Heart right ventricle (tissue), 16 donors: ENCODE data around the gene SFXN2. TPM values are rescaled to one million over a fixed set of nuclear protein-coding genes. Genes with fewer than 3 reads are reported as not detected.
"Not testable (repeated sequence)": the region's sequence is repeated elsewhere in the genome, so short reads cannot be mapped to it uniquely, and the experiment has no call there.

Source experiments
- ATAC-seq, 8 donors: fragments of 200-7000 bp; cut with Tn5 transposase; one replicate each; pipeline ENCODE4 v1.9.1; 2020; ENCODE audit warnings: mild to moderate bottlenecking in 8 of 8, moderate library complexity in 8 of 8, moderate number of reproducible peaks in 1 of 8
- DNase-seq, 2 donors: peaks; one replicate each; pipeline ENCODE4 v3.0.0-alpha.2; 2020
- H3K27ac ChIP-seq, 10 donors: fragments of 200-600 bp; sonication (generic) in 2 of 10; one replicate each; pipeline versions ENCODE4 v1.5.0 to v1.8.0; 2020 to 2022; ENCODE audit warnings: mild to moderate bottlenecking in 3 of 10
- H3K27me3 ChIP-seq, 7 donors: fragments of 200-600 bp; one replicate each; pipeline ENCODE4 v1.8.0; 2021 to 2022; ENCODE audit warnings: mild to moderate bottlenecking in 2 of 7
- H3K36me3 ChIP-seq, 9 donors: fragments of 200-600 bp; sonication (generic) in 1 of 9; one replicate each; pipeline versions ENCODE4 v1.5.0 to v1.8.0; 2020 to 2022; ENCODE audit warnings: mild to moderate bottlenecking in 2 of 9
- H3K4me1 ChIP-seq, 9 donors: fragments of 200-600 bp; sonication (generic) in 1 of 9; one replicate each; pipeline versions ENCODE4 v1.5.0 to v1.8.0; 2020 to 2022; ENCODE audit warnings: mild to moderate bottlenecking in 4 of 9
- H3K4me3 ChIP-seq, 10 donors: fragments of 200-600 bp; sonication (generic) in 2 of 10; one replicate each; pipeline versions ENCODE4 v1.5.0 to v1.8.0; 2020 to 2022; ENCODE audit warnings: mild to moderate bottlenecking in 7 of 10, moderate library complexity in 2 of 10
- H3K9me3 ChIP-seq, 11 donors: fragments of 200-600 bp in 10 of 11; sonication (generic) in 2 of 11; one replicate each; pipeline versions ENCODE4 v1.5.0 to v1.8.0; 2013 to 2022; ENCODE audit warnings: mild to moderate bottlenecking in 2 of 11, control low read depth in 1 of 11, moderate library complexity in 1 of 11
- WGBS, 2 donors: extraction: QIAGEN DNeasy Blood & Tissue Kit; methylation state at CpG; one replicate each; pipeline ENCODE4 v1.1.7; 2013; ENCODE audit warnings: inconsistent platforms in 1 of 2; 5-methylcytosine and 5-hydroxymethylcytosine counted together
- intact Hi-C, 10 donors: fragments of 100-400 bp; cut with DNase I; formaldehyde crosslinking; loops; one replicate each; pipeline versions ENCODE4 v1.11.1 to v1.14.2; 2022
- polyA plus RNA-seq, 2 donors: library from polyadenylated mRNA; stranded (reverse); fragments of 200-250 nt; gene quantifications; one replicate each; pipeline ENCODE4 v1.2.3, GENCODE V29; 2013
- total RNA-seq, 10 donors: library from RNA; stranded (reverse); fragmentation: NEBNext Ultra II Directional in 3 of 10; extraction: Animal tissue kit (Norgen Biotek cat#: 25700) in 3 of 10; gene quantifications; one replicate each; pipeline versions ENCODE4 v1.2.1 to v1.2.4, GENCODE V29; 2021 to 2023
- TF ChIP-seq, protein P1 (sequence below), 9 donors: fragments of 200-600 bp; sonication (generic) in 2 of 9; IDR thresholded peaks; one replicate each; pipeline versions ENCODE4 v1.5.0 to v1.8.0; 2021 to 2022; ENCODE audit warnings: antibody characterized with exemption in 9 of 9, mild to moderate bottlenecking in 5 of 9, moderate library complexity in 1 of 9
- donor health status: Arrhythmogenic right ventricular cardiomyopathy.
- donor health status: ischemic (EF 13 %, LVEDD 7.1; RV severe dilation, severe dysfunction).
- donor health status: healthy with polysubstance abuse.
- donor health status: DM: no; HTN: yes; CAD: no.
- donor health status: DM: no; HTN: no; CAD: no.
- donor health status: ischemic (EF 25% LVEDD 6.9; RV normal size, moderate dysfunction).
- donor health status: ischemic (EF 25% LVEDD 5.7; RV mildly dilated, moderate dysfunction).
- donor health status: healthy.
- donor health status: DM: yes; HTN: yes; CAD: no.
- donor health status: Ischemic cardiomyopathy.
- donor health status: ischemic (EF 35%, LVEDD 5.7; RV mildly dilated, moderate dysfunction).
- donor health status: nonischemic (EF 11% LVEDD 7.7; RV severe dilation, severe dysfunction).
- donor health status: DM: yes; HTN: yes; CAD: no.
- donor health status: PGD.
- donor health status: ischemic (EF 29% LVEDD 5.4; RV normal size, mild dysfunction).
- donor health status: nonischemic (EF 23%, LVEDD 6.1; RV moderate dilation, normal function).

Gene SFXN2
- total and polyA plus RNA-seq, 12 donors = 0.89 to 4.5 (median 2.5) TPM

DNA sequence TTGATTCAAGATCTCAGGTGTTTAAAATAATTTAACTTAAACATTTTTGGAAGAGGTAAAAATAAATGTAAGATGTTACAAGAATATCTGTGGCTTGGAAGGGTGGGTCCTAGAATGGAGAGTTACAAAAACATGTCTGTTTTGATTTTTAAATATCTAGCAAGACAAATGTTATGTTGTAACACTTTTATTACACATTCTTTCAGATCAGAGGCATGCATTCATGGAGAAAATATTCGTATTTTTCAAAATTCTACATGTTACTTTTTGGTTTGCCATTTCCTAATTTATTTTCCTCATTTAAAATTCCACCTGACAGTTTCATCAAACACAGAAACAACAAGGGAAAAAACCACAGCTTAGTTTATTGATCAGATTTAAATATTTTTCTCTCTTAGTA, 39.3 kb downstream of the SFXN2 start:
- H3K9me3 ChIP-seq = no peaks in the 10 kb centered on the region
- peaks cover 13 to 62% (median 31%) of the 10 kb centered on the region in 9 donors for H3K4me1 ChIP-seq
- no peak for ATAC-seq
- intact Hi-C loops = loop anchor here in 7 of 10 donors (2.0 to 10.0 kb wide), 6 partner anchors 49 to 64 kb away; no protein-coding TSS in a partner anchor
- no peak for DNase-seq
- peak overlapping the region in 9 of 10 donors; percentile 18 to 86 (median 71) for H3K27ac ChIP-seq
- no peaks in the 10 kb centered on the region for H3K27me3 ChIP-seq
- peaks cover 0 to 17% (median 0%) of the 10 kb centered on the region in 9 donors for H3K36me3 ChIP-seq
- TF ChIP-seq, protein P1, sequence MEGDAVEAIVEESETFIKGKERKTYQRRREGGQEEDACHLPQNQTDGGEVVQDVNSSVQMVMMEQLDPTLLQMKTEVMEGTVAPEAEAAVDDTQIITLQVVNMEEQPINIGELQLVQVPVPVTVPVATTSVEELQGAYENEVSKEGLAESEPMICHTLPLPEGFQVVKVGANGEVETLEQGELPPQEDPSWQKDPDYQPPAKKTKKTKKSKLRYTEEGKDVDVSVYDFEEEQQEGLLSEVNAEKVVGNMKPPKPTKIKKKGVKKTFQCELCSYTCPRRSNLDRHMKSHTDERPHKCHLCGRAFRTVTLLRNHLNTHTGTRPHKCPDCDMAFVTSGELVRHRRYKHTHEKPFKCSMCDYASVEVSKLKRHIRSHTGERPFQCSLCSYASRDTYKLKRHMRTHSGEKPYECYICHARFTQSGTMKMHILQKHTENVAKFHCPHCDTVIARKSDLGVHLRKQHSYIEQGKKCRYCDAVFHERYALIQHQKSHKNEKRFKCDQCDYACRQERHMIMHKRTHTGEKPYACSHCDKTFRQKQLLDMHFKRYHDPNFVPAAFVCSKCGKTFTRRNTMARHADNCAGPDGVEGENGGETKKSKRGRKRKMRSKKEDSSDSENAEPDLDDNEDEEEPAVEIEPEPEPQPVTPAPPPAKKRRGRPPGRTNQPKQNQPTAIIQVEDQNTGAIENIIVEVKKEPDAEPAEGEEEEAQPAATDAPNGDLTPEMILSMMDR (IDR thresholded peaks at IDR 0.05) = no peak
- H3K4me3 ChIP-seq = no peak overlapping the region
- WGBS, 2 donors = 76 to 80% methylated on average over 1 of the region's 1 CpG

DNA sequence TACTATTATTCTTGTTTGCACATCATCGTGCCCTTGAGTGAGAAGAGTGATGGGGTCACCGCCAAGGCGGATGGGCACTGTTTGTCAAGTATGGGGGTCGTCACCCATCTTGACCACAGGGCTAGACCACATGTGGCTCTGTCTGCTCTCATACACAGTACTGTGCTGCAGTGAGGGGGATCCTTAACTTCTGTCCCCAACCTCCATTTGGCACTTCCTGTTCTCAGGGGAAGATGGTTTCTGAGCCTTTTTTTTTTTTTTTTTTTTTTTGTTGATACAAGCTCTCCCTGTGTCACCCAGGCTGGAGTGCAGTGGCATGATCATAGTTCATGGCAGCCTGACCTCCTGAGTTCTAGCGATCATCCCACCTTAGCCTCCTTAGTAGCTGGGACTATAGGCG, 42.9 kb downstream of the SFXN2 start:
- intact Hi-C loops = loop anchor here in 2 of 10 donors (10.0 kb wide), 1 partner anchor 57 kb away; no protein-coding TSS in a partner anchor
- Histone ChIP-seq H3K4me3 (no peak overlapping the region), H3K9me3 (peaks cover 0 to 5% (median 0%) of the 10 kb centered on the region in 11 donors), H3K4me1 (peaks cover 10 to 81% (median 41%) of the 10 kb centered on the region in 9 donors), H3K27ac (no peak overlapping the region), H3K27me3 (no peaks in the 10 kb centered on the region), H3K36me3 (peaks cover 0 to 10% (median 0%) of the 10 kb centered on the region in 9 donors)
- TF ChIP-seq, protein P1 (IDR thresholded peaks at IDR 0.05) = no peak
- WGBS, 2 donors = 97 to 98% methylated on average over 6 of the region's 6 CpGs
- DNase-seq = no peak
- no peak for ATAC-seq

- H3K4me1 ChIP-seq = peaks cover 3 to 76% (median 33%) of the 10 kb centered on the region in 9 donors
- H3K27ac ChIP-seq = peak overlapping the region in 8 of 10 donors; percentile 19 to 68 (median 46)
- TF ChIP-seq, protein P1 (IDR thresholded peaks at IDR 0.05) = no peak
- H3K36me3 ChIP-seq = peaks cover 0 to 11% (median 0%) of the 10 kb centered on the region in 9 donors
- intact Hi-C loops = loop anchor here in 2 of 10 donors (10.0 kb wide), 1 partner anchor 56 kb away; no protein-coding TSS in a partner anchor
- peaks cover 0 to 5% (median 0%) of the 10 kb centered on the region in 11 donors for H3K9me3 ChIP-seq
- WGBS, 2 donors = 62 to 70% methylated on average over 9 of the region's 9 CpGs
- ATAC-seq (no peak), DNase-seq (no peak)
- no peaks in the 10 kb centered on the region for H3K27me3 ChIP-seq
- no peak overlapping the region for H3K4me3 ChIP-seq
Observed at GRCh38 chr10:102758240-102758932, 44.0 kb downstream of the SFXN2 start.

GRCh38 chr10:102758933-102759262, 44.5 kb downstream of the SFXN2 start:
- not testable (repeated sequence) for ATAC-seq, H3K4me3 ChIP-seq, DNase-seq, H3K9me3 ChIP-seq, H3K27me3 ChIP-seq
- peaks cover 0 to 16% (median 0%) of the 10 kb centered on the region in 9 donors for H3K36me3 ChIP-seq
- intact Hi-C loops = loop anchor here in 2 of 10 donors (10.0 kb wide), 1 partner anchor 56 kb away; no protein-coding TSS in a partner anchor
- peaks cover 3 to 76% (median 33%) of the 10 kb centered on the region in 9 donors for H3K4me1 ChIP-seq
- WGBS, 2 donors = 31 to 42% methylated on average over 6 of the region's 12 CpGs
- peak overlapping the region in 8 of 10 donors; percentile 19 to 68 (median 47) for H3K27ac ChIP-seq
